ENCODE data around the gene TRAF2.

TRAF2 gene

DNA sequence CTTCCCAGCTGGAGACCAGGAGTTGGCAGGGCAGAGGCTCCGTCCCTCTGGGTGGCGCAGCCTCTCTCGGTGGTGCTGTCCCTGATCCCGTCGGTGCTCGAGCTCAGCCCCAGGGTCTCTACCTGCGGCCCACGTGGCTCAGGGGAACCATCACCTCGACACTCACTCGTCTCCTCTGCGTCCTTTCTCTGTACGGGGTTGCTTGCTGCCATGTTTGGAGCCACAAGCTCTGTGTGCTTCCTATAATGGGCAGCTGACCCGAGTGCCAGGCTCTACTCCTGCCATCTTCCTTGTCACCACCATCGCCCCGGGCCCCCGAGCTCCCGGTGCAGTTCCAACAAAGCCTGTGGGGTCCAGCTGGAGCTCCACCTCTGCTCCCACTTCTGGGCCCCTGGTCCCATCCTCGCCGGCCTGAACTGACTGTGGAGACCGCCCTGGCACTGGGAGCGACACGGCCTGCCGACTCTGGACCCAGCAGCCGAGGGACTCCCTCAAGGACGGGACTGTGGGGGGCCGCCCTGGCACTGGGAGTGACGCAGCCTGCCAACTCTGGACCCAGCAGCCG is 53.2 kb downstream of the TRAF2 start:
- DNase-seq: no peak

DNA sequence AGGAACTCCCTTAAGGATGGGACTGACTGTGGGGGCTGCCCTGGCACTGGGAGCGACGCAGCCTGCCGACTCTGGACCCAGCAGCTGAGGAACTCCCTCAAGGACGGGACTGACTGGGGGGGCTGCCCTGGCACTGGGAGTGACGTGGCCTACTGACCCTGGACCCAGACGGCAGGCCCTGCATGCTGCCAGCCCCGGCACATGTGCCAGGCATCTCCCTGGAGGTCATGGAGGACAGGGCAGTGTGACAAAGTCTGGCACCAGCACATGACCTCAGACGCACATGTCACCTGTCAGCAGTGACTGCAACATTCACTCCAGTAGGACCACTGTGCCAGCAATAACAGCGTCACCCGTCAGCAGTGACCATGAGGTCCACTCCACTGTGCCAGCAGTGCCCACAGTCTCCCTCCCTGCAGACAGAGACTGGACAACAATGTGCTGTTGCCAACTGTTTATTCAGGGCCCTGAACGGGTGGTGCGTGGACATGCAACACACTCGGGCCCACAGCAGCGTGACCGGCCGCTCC is 53.7 kb downstream of the TRAF2 start:
- DNase-seq: no peak

DNA sequence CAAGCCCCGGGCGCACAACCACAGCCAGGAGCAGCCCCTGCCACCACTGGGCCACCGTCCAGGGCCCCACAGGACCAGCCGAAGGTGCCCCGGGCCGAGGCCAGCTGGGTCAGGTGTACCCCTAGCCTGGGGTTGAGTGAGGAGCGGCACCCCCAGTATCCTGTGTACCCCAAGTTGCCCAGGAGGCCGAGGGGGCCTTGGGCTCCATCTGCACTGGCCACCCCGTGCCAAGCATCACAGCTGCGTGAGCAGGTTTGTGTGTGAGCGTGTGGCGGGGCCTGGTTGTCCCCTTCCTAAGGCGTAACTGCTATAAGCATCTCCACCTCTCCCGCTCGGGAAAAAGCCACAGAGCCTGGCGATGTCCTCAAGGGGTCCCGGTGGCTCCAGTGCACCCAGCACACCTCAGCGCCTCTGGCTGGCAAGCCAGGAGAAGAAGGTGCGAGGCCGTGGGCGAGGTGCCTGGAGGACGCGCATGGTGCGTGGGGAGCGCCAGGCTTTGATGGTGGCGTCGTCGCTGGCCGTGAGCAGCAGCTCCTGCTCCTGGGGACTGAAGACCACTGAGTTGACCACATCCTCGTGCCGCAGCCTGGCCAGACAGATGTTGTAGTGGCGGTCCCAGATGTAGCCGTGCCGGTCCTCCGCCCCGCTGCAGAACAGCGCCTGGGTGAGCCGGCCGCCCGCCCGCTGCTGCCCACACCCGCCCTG is 54.4 kb downstream of the TRAF2 start:
- no peak for DNase-seq

DNA sequence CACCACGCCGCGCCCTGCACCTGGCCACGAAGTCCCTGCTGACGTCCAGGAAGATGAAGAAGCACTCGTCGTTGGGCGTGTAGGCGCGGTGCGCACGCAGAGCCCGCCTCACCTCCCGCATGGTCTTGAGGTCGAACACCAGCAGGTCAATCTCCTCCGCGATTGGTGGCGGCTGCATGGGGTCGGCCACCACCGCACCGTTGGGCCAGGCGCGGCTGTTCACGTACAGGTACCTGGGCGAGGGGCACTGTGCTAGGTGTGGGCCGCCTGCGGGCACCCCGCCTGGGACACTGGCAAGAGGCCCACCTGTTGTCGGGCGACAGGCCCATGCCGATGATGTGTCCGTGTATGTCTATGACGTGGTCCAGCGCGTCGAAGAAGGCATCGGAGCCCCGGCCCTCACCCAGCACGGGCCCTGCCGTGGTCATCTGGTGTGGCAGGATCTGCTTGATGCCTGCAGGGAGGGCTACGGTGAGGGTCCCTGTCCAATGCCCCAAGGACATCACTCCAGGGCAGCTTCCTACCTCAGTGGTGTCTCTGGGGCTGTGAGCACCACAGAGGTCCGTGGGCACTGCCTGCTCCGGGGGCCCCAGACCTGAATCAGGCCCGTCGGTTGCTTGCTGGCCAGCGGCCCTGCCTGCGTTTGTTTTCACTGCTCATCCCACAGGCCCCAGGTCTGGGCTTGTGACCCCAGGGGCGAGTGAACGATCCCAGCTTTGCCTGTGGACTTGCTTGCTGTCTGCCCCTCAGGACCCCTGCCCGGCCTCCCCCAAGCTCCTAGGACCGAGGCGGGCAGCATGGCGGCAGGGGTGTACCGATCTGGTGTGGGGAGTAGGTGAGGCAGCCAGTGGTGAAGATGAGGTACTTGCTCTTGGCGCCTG is 55.2 kb downstream of the TRAF2 start:
- DNase-seq: no peak

DNA sequence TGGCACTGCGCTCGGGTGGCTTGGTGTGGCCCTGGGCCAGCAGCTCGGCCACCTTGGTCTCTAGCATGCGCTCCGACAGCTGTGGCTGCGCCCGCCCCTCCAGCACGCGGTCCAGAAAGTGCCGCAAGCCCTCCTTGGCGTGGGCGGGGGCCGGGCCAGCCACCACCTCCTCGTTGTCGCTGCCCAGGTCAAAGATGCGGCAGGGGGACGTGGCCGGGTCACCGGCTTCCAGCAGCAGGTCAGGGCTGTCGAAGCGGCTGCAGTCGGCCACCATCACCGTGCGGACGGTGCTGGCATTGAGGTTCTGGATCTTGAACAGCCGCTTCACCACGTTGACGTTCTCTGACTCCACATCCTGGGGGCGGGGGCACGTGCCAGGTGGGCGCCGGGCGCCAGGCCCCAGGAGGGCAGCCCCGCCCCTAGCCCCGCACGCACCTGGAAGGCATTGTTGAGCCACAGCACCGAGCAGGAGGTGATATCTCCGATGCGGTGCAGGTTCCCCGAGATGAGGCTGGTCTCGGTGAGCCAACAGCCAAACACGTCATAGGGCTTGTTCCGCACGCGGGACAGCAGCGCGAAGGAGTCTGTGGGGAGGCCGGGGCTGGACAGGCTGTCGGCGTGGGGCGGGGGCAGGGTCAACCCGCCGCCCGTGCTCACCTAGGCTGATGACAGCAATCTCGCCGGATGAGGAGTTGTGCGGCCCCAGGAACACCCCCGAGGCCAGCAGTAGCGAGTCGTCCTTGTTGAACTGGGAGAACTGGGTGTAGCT is 56.0 kb downstream of the TRAF2 start:
- DNase-seq: no peak

DNA sequence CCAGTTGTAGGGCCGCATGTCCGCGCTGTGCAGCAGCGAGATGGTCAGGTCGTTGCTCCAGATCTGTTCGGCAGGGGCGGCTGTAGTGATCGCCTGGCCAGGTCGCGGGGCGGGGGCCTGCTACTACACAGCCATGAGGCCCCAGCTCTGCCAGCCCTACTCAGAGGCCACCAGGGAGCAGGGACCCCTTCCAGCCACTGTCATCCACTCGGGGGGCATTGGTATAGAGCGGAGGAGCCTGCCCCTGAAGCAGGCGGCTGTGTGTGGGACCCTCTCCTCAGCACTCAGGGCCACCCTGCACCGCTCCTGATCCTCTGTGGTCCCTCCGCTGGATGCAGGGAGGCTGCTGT is 56.5 kb downstream of the TRAF2 start:
- no peak for DNase-seq

DNA sequence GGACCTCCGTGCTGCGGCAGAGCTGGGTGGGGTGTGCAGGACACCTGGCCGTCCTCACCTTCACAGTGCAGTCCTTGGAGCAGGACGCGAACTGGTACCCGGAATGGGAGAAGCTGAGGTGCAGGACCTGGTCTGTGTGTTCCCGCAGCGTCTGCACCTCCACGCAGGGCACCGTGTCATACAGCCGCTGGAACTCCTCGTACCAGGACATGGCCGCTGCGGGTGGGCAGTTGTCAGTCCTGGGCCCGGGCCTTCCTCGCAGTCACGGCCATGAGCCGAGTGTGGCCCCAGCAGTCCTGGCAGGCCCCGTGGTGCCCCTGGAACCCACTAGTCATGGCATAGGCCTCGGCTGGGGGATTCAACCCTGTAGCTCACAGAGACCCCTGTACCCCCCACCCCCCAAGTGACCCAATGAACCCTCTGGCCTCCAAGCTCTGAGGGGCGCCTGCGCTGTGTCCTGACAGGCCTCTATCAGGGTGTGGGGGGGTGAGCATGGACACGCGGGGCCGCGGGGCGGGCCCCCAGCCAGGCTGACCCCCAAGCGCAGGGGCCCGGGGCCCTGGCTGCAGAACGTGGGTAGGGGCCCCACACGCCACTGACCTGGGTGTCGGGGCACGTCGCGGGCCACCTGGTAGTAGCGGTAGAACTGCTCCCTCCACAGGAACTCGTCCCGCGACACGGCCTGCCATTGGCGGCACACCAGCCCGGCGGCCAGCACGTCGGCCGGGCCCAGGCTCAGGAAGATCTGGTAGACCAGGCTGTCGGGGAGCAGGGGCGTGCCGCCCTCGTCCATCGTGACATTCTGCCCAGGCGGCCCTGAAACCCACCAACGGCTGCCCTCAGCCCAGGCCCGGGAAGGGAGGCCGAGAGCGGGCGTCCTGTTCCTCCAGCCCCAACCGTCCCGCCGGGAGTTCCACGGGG is 57.2 kb downstream of the TRAF2 start:
- DNase-seq: no peak

DNA sequence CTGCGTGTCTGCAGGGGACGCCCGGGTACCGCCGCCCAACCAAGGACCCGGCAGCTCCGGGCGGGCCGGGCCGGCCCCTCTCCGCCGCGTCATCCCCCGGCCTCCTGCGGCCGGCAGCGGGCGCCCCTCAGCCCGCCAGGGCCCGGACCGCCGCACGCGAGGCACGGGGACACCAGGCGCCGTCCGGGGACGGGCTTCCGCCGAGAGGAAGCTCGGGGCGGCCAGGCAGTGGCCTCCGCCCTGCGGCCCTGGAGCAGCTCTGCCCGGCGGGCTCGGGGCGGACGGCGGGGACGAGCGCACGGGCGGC is 57.8 kb downstream of the TRAF2 start:
- DNase-seq: no peak

DNA sequence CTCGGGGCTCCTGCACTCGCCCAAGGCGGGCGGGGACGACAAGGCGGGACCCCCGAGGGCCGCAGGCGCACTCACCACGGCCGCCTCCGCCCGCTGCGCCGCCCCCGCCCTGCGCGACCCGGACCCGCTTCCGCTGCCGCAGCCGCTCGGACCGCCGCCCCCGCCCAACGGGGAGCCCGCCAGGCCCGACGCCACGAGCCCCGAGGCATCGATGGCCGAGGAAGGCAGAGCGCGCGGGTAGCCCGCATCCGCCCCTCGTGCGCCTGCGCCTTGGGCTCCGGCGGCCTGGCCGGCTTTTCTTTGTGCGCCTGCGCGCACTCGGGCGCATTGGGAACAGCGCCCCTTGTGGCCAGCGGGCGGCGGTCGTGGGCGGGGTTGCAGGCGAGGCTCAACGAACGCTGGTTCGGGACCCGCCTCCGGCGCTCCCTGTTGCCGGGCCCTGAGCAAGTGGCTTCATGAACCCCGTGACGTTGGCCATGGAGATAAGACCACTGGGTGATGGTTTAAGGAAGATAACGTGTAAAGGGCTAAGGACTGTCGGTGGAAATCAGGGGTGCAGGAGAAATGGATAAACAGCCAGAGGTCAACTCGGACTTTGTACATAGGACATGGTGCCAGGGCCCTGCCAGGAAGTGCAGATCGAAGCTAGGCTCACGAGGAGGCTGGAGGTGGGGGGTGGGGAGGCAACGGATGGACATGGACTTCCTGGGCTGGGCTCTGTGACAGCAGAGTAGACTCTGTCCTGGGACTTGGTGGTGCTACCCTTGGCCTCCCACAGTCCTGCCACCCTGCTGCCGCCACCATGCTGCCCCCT is 58.4 kb downstream of the TRAF2 start, which contains the start of the genes C8G and FBXW5:
TSS of gene C8G (plus strand) at position 725 of the 814 bp plus-strand sequence. CDS start at position 803, 78 bp downstream.
TSS of gene FBXW5 (minus strand) at position 220 of the 814 bp plus-strand sequence. CDS start 655 bp downstream, outside the sequence.
- DNase-seq: peak; percentile 82 to 89

DNA sequence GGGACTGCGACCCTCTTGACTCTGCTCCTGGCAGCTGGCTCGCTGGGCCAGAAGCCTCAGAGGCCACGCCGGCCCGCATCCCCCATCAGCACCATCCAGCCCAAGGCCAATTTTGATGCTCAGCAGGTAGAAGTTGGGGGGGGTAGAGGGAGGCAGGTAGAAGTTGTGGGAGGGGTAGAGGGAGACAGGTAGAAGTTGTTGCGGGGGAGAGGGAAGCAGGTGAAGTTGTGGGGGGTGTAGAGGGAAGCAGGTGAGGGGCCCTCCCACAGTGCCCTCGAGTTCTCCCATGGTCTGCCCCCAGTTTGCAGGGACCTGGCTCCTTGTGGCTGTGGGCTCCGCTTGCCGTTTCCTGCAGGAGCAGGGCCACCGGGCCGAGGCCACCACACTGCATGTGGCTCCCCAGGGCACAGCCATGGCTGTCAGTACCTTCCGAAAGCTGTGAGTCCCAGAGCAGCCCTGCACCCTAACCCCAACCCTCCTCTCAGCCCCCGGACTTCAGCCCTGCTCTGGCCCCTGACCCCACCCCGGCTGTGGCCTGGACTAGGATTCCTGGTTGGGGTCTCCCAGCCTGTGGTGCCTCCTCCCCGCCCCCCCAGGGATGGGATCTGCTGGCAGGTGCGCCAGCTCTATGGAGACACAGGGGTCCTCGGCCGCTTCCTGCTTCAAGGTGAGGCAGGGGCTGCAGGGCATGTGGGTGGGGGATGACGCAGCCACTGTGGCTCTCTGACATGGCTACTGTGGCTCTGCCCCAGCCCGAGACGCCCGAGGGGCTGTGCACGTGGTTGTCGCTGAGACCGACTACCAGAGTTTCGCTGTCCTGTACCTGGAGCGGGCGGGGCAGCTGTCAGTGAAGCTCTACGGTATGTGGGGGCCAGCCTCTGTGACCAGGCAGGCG is 59.3 kb downstream of the TRAF2 start:
- no peak for DNase-seq

DNA sequence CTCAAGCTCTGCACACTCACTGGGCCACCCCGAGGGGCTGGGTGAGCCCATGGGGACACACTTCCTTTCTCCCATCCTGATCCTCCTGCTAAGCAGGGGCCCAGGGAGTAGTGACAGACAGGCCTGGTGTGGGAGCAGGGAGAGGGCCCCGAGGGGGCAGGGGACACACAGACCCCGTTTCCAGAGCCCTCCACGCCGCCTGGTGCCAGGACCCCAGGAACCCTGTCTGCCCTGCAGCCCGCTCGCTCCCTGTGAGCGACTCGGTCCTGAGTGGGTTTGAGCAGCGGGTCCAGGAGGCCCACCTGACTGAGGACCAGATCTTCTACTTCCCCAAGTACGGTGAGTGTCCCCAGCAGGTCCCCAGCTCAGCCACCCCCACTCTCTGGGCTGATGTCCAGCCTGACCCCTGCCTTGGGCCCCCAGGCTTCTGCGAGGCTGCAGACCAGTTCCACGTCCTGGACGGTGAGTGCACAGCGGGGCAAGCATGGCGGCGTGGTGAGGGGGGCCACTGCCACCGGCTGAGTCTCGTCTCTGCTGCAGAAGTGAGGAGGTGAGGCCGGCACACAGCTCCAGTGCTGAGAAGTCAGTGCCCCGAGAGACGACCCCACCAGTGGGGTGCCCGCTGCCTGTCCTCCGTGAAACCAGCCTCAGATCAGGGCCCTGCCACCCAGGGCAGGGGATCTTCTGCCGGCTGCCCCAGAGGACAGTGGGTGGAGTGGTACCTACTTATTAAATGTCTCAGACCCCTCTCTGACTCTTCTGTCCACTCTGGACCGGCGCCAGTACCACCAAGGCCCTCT is 60.1 kb downstream of the TRAF2 start:
- no peak for DNase-seq

DNA sequence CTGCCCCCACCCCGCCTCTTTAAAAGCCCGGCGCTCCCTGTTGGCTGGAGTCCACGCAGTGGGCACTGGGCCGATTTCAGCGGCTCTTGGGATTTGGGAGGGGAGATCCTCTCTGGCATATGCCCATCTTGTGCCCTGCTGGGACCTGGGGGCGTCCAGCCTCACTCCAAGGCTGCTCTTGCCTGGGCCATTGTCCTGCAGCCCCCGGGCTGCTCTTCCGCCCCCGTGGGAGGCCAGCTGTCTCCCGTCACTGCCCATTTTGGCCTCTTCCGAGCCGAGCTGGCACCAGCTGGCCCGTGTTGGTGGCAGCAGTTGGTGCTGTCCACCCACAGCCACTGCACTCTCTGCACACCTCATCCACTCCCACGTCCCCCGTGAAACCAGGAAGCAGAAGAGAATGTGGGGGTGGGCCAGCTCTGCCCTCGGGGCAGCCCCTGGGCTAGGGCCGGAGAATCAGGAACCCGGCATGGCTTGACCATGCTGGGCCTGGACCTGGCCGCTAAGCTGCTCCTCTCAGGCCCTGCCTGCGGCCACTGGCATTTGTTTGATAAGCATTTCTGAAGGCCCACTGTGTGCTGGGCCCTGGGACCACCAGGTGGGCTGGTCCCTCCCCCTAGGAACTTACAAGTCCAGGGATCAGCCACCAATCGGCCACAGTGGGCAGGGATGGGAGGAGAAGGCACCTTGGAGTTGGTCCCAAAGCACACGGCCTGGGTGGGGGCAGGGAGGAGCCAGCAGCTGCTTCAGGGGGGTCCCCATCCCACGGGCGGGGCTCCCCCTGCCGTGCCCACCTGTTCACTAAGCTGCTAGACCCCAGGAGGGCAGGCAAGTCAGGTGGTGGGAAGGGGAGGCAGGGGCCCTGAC is 60.9 kb downstream of the TRAF2 start:
- no peak for DNase-seq

DNA sequence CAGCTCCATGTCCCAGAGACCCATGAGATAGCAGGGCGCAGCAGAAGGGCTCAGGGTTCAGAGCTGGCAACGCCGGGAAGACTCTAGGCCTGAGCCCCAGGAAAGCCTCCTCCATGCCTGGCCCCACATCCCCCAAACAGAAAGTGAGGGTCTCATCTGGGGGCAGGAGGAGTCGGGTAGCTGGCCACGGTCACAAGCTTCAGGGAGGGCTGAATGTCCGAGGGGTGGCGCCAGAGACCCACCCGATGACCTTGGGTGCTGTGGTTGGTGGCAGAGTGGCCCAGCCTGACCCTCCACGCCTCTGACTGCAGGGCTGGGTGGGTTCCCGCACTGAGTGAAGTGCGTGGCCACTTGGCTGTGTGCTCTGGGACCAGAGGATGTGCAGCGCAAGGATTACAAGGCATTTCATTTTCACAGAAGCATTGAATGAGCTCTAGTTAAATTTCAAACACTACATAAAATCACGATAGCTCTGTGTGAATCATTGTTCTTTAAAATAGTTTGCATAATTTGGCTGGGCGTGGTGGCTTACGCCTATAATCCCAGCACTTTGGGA is 61.7 kb downstream of the TRAF2 start:
- DNase-seq: peak in 1 of 2 donors; percentile 8

DNA sequence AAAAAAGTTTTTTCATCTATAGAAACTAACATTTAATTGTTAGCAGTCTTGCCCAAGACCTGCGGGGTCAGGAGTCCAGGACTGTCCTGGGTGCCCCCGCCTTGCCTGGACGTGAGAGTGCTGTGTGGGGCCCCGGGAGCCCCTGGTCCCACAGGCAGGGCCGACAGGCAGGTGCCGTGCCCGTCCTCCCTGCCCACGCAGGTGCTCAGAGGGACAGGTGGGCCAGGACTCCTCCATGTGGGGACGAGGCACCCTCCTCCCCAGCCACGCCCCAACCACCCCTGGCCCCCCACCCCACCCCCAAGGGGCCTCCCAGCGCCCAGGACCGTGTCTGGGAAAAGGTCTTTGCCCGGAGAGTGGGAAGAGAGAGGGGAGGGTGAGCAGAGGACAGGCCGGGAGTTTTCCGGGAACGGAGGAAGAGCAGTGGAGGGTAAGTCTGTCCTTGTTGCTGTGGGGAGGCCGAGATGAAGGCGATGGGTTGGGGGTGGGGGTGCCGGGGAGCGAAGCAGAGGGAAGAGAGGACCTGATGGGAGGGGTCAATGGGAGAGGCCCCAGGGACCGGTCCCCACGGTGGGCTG is 63.0 kb downstream of the TRAF2 start:
- no peak for DNase-seq

DNA sequence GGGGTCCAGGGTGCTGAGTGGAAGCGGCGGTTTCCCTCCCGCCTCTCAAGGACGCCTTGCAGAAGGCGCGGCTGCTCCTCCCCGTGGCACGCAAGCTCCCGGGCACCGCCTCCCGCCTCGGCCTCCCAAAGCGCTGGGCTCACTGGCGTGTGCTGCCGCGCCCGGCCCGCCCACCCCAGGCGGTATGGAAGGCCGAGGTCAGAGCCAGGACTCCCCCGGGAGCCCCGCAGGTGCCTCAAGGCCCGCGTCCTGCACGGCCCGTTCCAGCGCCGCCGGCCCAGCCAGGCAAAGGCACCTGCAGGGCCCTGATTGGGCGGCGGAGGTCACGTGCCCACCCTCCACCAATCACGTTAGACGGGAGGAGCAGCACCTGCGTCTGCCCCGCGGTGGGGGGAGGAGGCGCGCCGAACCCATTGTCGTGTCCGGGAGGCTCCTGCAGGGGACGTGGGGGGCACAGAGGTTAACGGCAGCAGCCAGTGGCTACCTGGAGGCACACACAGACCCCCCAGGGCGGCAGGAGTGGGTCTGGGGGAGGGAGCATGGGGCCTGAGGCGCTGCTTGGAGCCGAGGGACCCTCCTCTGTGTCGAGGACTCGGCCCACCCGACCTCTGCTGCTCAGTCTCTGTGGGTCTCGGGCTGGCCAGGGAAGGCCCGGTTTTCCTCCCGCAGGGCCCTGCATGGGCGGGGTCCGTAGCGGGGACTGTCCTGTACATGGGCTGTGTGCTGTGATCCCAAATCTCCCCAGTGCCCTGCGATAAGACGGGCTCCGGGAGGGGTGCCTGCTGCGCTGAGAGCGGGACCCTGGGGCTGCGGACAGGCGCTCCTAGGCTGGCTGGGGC is 63.7 kb downstream of the TRAF2 start:
- peak; percentile 68 to 84 for DNase-seq

DNA sequence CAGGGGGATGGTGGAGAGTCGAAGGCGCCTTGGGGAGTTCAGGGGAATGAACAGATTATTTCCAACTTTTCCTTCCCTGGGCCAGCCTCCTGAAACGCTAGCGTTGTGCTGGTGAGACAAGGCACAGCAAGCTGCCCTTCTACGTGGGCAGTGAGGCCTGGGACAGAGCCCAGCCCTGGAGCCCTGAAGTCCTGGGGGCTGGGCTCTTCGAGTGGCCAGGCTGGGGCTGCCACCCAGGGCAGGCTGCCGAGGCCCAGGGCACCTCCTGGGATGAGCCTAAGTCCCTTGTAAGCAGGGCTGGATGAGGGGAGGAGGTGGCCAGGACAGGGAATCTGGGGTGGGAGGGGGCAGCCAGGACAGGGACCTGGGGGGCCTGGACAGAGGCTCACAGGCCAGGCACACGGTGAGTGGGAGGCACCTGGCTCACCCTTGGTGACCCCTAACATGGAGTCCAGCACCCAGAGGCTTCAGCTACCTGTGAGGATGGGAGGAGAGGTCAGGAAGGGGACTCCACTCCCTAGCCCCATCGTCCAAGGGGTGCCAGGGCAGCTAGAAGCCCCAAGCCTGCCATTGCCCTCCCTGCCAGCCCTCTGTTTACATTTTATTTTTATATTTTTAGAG is 64.5 kb downstream of the TRAF2 start:
- DNase-seq: no peak

Measured in bone marrow (tissue), 2 donors.